ENCODE results near the gene SARDH. TPM values are rescaled to one million over a fixed set of nuclear protein-coding genes. Genes with fewer than 3 reads are reported as not detected.

Gene SARDH
- total RNA-seq, 2 donors from 2014 or later, result 3.5 to 7.5 TPM

DNA sequence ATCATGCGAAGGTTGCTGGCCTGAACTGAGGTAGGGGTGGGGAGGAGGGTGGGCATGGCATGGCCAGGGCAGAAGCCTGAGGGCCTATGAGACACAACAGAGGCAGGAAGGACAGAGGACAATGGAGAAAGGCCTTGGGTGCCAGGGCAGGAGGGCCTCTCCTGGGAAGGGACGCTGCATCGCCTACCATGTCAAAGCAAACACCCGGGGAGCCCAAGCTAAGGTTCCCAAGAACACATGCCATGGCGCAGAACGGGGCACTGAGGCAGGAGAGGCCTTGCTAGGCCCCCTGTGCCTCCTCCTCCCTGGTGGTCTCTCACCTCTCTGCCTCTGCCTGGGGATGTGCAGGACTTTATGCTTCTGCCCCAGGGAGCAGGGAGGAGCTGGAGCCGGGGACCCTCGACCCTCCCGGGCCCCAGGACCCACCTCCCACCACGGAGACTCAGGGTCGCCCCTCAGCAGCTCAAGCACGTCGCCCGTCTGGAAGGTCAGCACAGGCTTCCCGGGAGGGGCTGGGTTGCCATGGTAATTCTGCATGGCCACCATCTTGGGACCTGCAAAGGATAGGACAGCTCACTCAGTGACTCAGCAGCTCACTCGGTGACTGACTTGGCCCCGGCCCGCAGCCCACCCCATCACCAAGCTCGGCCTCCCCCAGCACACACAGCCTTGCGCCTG lies 40.3 kb upstream of the SARDH start:
- no peaks in the 10 kb centered on the region for H3K9me3 Mint-ChIP-seq
- no peak for DNase-seq (ENCODE audit: low spot score in 2 of 2)
- peaks cover 7 to 20% of the 10 kb centered on the region in 2 donors for H3K36me3 Mint-ChIP-seq
- H3K27ac Mint-ChIP-seq, result no peak overlapping the region
- ATAC-seq, result no peak

DNA sequence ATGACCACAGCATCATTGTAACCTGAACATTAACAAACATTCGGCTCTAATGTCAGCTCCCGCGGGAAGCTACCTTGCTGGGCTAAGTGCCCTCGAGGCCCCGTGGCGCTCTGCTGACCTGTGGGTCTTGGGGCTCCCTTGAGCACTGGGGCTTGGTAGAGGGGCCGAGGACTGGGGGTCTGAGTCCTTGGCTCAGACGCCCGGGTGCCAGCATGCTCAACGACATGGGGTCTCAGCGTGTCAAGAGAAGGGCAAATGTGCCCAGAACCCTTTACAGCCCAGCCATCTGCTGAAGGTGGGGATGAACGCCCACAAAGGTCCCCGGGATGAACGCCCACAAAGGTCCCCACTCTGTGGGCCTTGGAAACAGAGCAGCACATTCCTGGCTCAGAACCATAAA lies 39.7 kb upstream of the SARDH start:
- Mint-ChIP-seq H3K36me3 (peaks cover 7 to 20% of the 10 kb centered on the region in 2 donors), H3K27ac (no peak overlapping the region), H3K9me3 (no peaks in the 10 kb centered on the region)
- DNase-seq (ENCODE audit: low spot score in 2 of 2), result no peak
- ATAC-seq, result no peak

- Mint-ChIP-seq H3K27ac (no peak overlapping the region), H3K36me3 (peaks cover 7 to 20% of the 10 kb centered on the region in 2 donors), H3K9me3 (no peaks in the 10 kb centered on the region)
- ATAC-seq, result no peak
- DNase-seq (ENCODE audit: low spot score in 2 of 2), result no peak
These were observed 39.1 kb upstream of the SARDH start for GRCh38 chr9:133777068-133777791.

GRCh38 chr9:133775951-133776905 lies 38.1 kb upstream of the SARDH start:
- DNase-seq (ENCODE audit: low spot score in 2 of 2) (no peak), ATAC-seq (no peak)
- Mint-ChIP-seq H3K27ac (no peak overlapping the region), H3K36me3 (peaks cover 7 to 20% of the 10 kb centered on the region in 2 donors), H3K9me3 (no peaks in the 10 kb centered on the region)

GRCh38 chr9:133775291-133775690 lies 37.1 kb upstream of the SARDH start:
- no peak for ATAC-seq

GRCh38 chr9:133774799-133775198 lies 36.6 kb upstream of the SARDH start:
- Mint-ChIP-seq H3K27ac (no peak overlapping the region), H3K9me3 (no peaks in the 10 kb centered on the region), H3K36me3 (peaks cover 7 to 20% of the 10 kb centered on the region in 2 donors)
- ATAC-seq (no peak), DNase-seq (ENCODE audit: low spot score in 2 of 2) (no peak)

More at GRCh38 chr9:133775291-133775690, 37.1 kb upstream of the SARDH start:
- no peaks in the 10 kb centered on the region for H3K9me3 Mint-ChIP-seq
- peaks cover 7 to 20% of the 10 kb centered on the region in 2 donors for H3K36me3 Mint-ChIP-seq
- DNase-seq (ENCODE audit: low spot score in 2 of 2), result no peak
- no peak overlapping the region for H3K27ac Mint-ChIP-seq

GRCh38 chr9:133773889-133774655 lies 35.9 kb upstream of the SARDH start:
- DNase-seq (ENCODE audit: low spot score in 2 of 2), result no peak
- Mint-ChIP-seq H3K9me3 (no peaks in the 10 kb centered on the region), H3K36me3 (peaks cover 7 to 20% of the 10 kb centered on the region in 2 donors), H3K27ac (no peak overlapping the region)
- no peak for ATAC-seq

DNA sequence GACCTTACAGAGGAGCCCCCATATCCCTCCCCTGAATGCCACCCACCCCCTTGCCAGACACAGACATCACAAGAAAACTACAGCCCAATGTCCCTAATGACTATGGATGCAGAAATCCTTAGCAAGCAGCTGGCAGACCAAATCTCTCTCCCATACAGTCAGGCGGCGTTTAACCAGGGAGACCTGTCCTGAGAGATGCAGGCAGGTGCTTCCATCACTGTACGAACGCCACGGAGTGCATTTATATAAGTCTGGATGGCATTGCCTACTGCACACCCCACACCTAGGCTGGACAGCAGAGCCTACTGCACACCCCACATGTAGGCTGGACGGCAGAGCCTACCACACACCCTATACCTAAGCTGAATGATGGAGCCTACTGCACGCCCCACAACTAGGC lies 34.4 kb upstream of the SARDH start:
- ATAC-seq (no peak), DNase-seq (ENCODE audit: low spot score in 2 of 2) (peak in 1 of 2 donors; percentile 20)
- Mint-ChIP-seq H3K27ac (peak overlapping the region in 1 of 2 donors; percentile 14), H3K9me3 (peaks cover 1 to 5% of the 10 kb centered on the region in 2 donors), H3K36me3 (peaks cover 18 to 30% of the 10 kb centered on the region in 2 donors)

GRCh38 chr9:133771486-133772482 lies 33.6 kb upstream of the SARDH start:
- Mint-ChIP-seq H3K9me3 (peaks cover 6 to 11% of the 10 kb centered on the region in 2 donors), H3K36me3 (peaks cover 23 to 35% of the 10 kb centered on the region in 2 donors), H3K27ac (peak overlapping the region in 1 of 2 donors; percentile 14)
- DNase-seq (ENCODE audit: low spot score in 2 of 2) (peak in 1 of 2 donors; percentile 41), ATAC-seq (no peak)

- ATAC-seq (no peak), DNase-seq (ENCODE audit: low spot score in 2 of 2) (peak in 1 of 2 donors; percentile 53)
- peaks cover 6 to 16% of the 10 kb centered on the region in 2 donors for H3K9me3 Mint-ChIP-seq
- peaks cover 32 to 33% of the 10 kb centered on the region in 2 donors for H3K36me3 Mint-ChIP-seq
- H3K27ac Mint-ChIP-seq, result no peak overlapping the region
These were observed 32.1 kb upstream of the SARDH start for GRCh38 chr9:133770076-133770777.

GRCh38 chr9:133769511-133770075 lies 31.4 kb upstream of the SARDH start:
- ATAC-seq (no peak), DNase-seq (ENCODE audit: low spot score in 2 of 2) (peak in 1 of 2 donors; percentile 54)
- Mint-ChIP-seq H3K27ac (no peak overlapping the region), H3K9me3 (peaks cover 6 to 17% of the 10 kb centered on the region in 2 donors), H3K36me3 (peaks cover 26 to 36% of the 10 kb centered on the region in 2 donors)

GRCh38 chr9:133768859-133769510 lies 30.8 kb upstream of the SARDH start:
- DNase-seq (ENCODE audit: low spot score in 2 of 2) (peak in 1 of 2 donors; percentile 48), ATAC-seq (no peak)
- Mint-ChIP-seq H3K9me3 (peaks cover 10 to 21% of the 10 kb centered on the region in 2 donors), H3K27ac (no peak overlapping the region), H3K36me3 (peaks cover 20 to 39% of the 10 kb centered on the region in 2 donors)

DNA sequence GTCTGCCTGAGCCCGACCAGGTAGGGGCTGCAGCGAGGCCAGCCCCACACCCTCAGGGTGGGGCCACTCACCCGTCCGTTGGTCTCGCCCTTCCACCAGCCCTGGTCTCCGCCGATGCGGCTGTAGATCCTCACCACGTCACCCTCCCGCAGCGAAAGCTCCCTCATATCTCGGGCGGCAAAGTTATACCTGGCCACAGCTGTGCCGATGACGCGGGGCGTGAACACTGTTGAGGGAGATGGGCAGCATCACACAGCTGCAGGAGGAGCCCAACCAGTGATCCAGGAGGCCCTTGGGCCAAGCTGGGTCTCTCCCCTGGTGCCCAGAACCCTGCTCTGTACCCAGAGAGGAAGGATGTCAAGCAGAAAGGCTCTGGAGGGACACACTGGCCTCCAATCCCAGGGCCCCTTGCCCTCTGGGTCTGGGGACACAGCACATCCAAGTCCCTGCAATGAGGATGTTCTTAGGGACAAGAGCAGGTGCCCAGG lies 30.3 kb upstream of the SARDH start:
- DNase-seq (ENCODE audit: low spot score in 2 of 2) (peak in 1 of 2 donors; percentile 7), ATAC-seq (no peak)
- Mint-ChIP-seq H3K36me3 (peaks cover 15 to 39% of the 10 kb centered on the region in 2 donors), H3K27ac (no peak overlapping the region), H3K9me3 (peaks cover 10 to 21% of the 10 kb centered on the region in 2 donors)
